Ascending aorta (tissue), 2 donors: ENCODE data around the gene SCMH1. TPM values are rescaled to one million over a fixed set of nuclear protein-coding genes. Genes with fewer than 3 reads are reported as not detected.

Source experiments
- DNase-seq, 2 donors: peaks; one replicate each; pipeline ENCODE4 v3.0.0-alpha.2; 2019; ENCODE audit warnings: low spot score in 2 of 2
- H3K27ac ChIP-seq, 2 donors: fragments of 200-600 bp; sonication (generic); one replicate each; pipeline ENCODE4 v1.5.1; 2016 to 2017; ENCODE audit warnings: mild to moderate bottlenecking in 1 of 2
- H3K27me3 ChIP-seq: fragments of 200-600 bp; sonication (generic); one replicate; pipeline ENCODE4 v1.5.1; 2017
- H3K36me3 ChIP-seq, 2 donors: fragments of 200-600 bp; sonication (generic); one replicate each; pipeline ENCODE4 v1.5.1; 2016
- H3K4me1 ChIP-seq, 2 donors: fragments of 200-600 bp; sonication (generic); one replicate each; pipeline ENCODE4 v1.5.1; 2016 to 2017; ENCODE audit warnings: mild to moderate bottlenecking in 1 of 2
- H3K4me3 ChIP-seq, 2 donors: fragments of 200-600 bp; sonication (generic); one replicate each; pipeline ENCODE4 v1.5.1; 2016 to 2017; ENCODE audit warnings: mild to moderate bottlenecking in 1 of 2
- H3K9me3 ChIP-seq, 2 donors: fragments of 200-600 bp; sonication (generic); one replicate each; pipeline ENCODE4 v1.5.1; 2016
- CTCF ChIP-seq, 3 experiments: fragments of 200-600 bp in 2 of 3; fragments of 450-650 bp in 1 of 3; sonication (generic) in 2 of 3; IDR thresholded peaks; one replicate each; pipeline ENCODE4 v1.5.1; 2016 to 2019; ENCODE audit warnings: antibody characterized with exemption in 3 of 3, mild to moderate bottlenecking in 1 of 3, moderate library complexity in 1 of 3
- intact Hi-C: fragments of 100-400 bp; cut with DNase I; formaldehyde crosslinking; loops from one replicate; pipeline ENCODE4 v1.15.1; 2023
- total RNA-seq: library from RNA; depleted of rRNA; stranded (reverse); fragments of >200 nt; gene quantifications from one replicate; pipeline ENCODE4 v1.1.0, GENCODE V29; 2016

Gene SCMH1
- total RNA-seq, 1 donor from 2014 or later, result 55.9 TPM

- Histone ChIP-seq H3K36me3 (no peaks in the 10 kb centered on the region), H3K27ac (no peak overlapping the region), H3K27me3 (no peaks in the 10 kb centered on the region), H3K4me3 (no peak overlapping the region), H3K9me3 (no peaks in the 10 kb centered on the region), H3K4me1 (no peaks in the 10 kb centered on the region)
- no peak for TF ChIP-seq CTCF (IDR thresholded peaks at IDR 0.05)
- DNase-seq, result no peak
- intact Hi-C loops, result no loop called here
These were observed 7.2 kb upstream of the SCMH1 start for GRCh38 chr1:41249319-41249718.

- intact Hi-C loops, result no loop called here
- H3K36me3 ChIP-seq, result no peaks in the 10 kb centered on the region
- no peaks in the 10 kb centered on the region for H3K27me3 ChIP-seq
- no peak for DNase-seq
- H3K27ac ChIP-seq, result no peak overlapping the region
- H3K4me3 ChIP-seq, result no peak overlapping the region
- H3K9me3 ChIP-seq, result no peaks in the 10 kb centered on the region
- no peak for TF ChIP-seq CTCF (IDR thresholded peaks at IDR 0.05)
- peaks cover 0 to 7% of the 10 kb centered on the region in 2 donors for H3K4me1 ChIP-seq
These were observed 4.5 kb upstream of the SCMH1 start for GRCh38 chr1:41246568-41246967.

- peaks cover 0 to 10% of the 10 kb centered on the region in 2 donors for H3K4me1 ChIP-seq
- intact Hi-C loops, result no loop called here
- H3K4me3 ChIP-seq, result no peak overlapping the region
- H3K27ac ChIP-seq, result no peak overlapping the region
- TF ChIP-seq CTCF (IDR thresholded peaks at IDR 0.05), result no peak
- DNase-seq, result no peak
- H3K27me3 ChIP-seq, result no peaks in the 10 kb centered on the region
- no peaks in the 10 kb centered on the region for H3K9me3 ChIP-seq
- H3K36me3 ChIP-seq, result no peaks in the 10 kb centered on the region
These were observed 3.6 kb upstream of the SCMH1 start for GRCh38 chr1:41245659-41246058.

GRCh38 chr1:41243079-41243385 is 926 bp upstream of the SCMH1 start:
- Histone ChIP-seq H3K4me3 (peak overlapping the region in 1 of 2 donors; percentile 90), H3K27me3 (no peaks in the 10 kb centered on the region), H3K4me1 (peaks cover 0 to 16% of the 10 kb centered on the region in 2 donors), H3K27ac (peak overlapping the region; percentile 96 to 98), H3K9me3 (no peaks in the 10 kb centered on the region), H3K36me3 (no peaks in the 10 kb centered on the region)
- intact Hi-C loops, result loop anchor here (5.0 kb wide), 1 partner anchor 136 kb away; no protein-coding TSS in a partner anchor
- no peak for DNase-seq
- TF ChIP-seq CTCF (IDR thresholded peaks at IDR 0.05), result no peak

GRCh38 chr1:41242342-41243078 is 404 bp upstream of the SCMH1 start:
- intact Hi-C loops, result loop anchor here (5.0 kb wide), 1 partner anchor 135 kb away; no protein-coding TSS in a partner anchor
- Histone ChIP-seq H3K36me3 (no peaks in the 10 kb centered on the region), H3K27me3 (no peaks in the 10 kb centered on the region), H3K4me1 (peaks cover 0 to 16% of the 10 kb centered on the region in 2 donors), H3K27ac (peak overlapping the region; percentile 96 to 98), H3K9me3 (no peaks in the 10 kb centered on the region), H3K4me3 (peak overlapping the region; percentile 90 to 95)
- DNase-seq, result peak in 1 of 2 donors; percentile 65
- no peak for TF ChIP-seq CTCF (IDR thresholded peaks at IDR 0.05)
